GM18498 (cell line): ENCODE measurements around the gene ABCB6.

ENCODE experiments used
- ATAC-seq: cut with Tn5 transposase; IDR thresholded peaks from one replicate; pipeline ENCODE4 v1.9.1; 2021; ENCODE audit warnings: mild to moderate bottlenecking, moderate library complexity; ENCODE audit not compliant: unreplicated experiment

The ABCB6 gene

DNA sequence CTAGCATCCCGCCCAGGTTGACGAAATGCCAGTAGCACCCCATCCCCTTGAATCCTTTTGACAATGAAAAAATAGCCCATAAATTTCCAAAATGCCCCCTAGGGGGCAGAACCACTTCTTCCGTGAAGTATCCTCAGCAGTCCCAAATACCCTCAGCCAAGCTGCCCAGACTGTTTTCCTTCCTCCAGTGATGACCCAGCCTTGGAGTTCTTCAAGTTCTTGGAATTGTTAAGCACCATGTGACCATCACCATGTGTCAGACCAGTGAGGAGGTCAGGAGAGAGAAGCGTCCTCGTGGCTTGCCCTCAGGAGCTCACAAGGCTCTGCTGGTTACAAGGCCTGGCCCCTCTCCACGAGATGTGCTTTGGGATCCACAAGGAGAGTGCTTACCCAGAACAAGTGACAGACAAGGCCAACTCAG lies 47.5 kb downstream of the ABCB6 start:
- no peak for ATAC-seq

DNA sequence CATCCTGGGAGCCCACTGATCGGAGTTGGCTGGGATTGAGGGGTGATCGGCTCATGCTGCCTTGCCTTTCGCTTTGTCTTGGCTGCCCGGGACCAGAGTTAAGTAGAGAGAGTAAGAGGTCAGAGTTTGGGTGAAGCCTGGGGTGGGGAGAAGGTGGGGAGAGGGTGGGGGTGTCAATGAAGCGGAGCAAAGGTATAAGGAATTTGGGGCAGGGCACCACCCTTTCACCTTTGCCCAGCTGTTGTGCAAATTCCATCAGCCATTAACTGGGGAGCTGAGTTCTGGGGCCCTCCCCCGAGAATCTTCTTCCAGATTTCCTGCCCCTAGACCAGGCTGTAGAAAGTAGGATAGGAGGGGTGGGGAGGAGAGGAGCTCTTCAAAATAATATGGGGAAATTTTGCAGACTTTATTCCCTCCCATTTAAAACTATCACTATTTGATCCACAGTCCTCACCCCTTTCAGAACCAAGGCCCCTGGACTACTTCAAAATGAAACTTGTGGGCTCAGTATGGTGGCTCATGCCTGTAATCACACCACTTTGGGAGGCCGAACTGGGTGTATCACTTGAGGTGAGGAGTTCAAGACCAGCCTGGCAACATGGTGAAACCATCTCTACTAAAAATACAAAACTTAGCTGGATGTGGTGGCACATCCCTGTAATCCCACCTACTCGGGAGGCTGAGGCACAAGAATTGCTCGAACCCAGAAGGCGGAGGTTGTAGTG lies 48.7 kb downstream of the ABCB6 start, which contains the start of gene SLC23A3:
Gene SLC23A3, minus strand, starts transcription at position 100 of the 725 bp plus-strand sequence. Its CDS starts 45 bp downstream, at position 55.
- ATAC-seq = no peak

DNA sequence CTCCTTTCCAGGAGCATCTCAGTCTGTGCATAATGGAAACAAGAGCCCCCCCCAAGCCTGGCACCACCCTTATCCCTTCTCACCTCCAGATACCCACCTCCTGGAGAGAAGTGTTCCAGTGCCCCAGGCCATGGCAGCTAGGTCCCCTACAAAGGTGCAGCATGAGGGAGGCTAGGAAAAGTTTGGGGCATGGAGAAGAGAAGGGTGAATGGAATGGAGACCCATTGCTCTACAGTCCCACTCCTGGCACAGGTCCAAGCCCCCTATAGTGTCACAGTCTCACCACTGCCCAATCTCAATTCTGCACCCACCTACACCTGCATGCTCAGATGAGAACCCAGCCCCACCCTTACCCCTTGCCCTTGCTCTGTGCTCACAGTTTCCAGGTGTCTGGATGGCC lies 49.8 kb downstream of the ABCB6 start:
- ATAC-seq = no peak

DNA sequence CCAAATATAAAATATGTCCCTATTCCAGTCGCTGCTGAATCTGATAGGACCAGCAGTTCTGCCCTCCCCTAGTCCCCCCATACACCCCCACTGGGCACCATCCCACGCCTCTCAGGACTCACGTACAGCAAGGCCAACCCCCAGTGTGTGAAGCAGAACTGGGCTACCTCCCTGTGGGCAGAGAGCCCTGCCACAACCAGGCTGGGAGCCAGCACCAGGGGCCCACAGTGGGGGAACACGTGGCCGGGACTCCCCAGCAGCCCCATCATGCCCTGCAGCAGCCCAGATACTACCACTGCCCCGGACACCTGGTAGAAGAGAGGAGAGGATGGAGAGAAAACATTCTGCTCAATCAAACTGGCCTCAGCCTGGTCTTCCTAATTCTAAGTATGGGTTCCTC lies 50.2 kb downstream of the ABCB6 start:
- no peak for ATAC-seq

DNA sequence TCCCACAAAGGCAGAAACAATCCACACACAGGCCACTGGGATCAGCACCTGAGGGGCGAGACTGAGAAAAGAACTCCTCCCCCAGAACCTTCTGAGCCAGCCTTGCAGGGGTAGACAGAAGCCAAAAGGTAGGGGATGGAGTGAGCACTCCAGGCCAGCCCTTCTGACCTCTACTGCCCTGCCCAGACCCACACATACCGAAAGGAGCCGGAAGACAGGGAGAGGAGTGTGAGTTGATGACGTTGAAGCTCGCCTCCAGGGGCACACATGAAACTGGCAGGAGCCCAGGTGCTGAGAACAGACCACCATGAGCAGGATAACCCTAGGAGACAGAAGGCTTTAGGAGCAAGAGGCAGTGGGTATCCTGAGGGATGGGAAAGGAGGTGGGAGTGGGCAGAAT lies 50.8 kb downstream of the ABCB6 start:
- ATAC-seq = no peak

DNA sequence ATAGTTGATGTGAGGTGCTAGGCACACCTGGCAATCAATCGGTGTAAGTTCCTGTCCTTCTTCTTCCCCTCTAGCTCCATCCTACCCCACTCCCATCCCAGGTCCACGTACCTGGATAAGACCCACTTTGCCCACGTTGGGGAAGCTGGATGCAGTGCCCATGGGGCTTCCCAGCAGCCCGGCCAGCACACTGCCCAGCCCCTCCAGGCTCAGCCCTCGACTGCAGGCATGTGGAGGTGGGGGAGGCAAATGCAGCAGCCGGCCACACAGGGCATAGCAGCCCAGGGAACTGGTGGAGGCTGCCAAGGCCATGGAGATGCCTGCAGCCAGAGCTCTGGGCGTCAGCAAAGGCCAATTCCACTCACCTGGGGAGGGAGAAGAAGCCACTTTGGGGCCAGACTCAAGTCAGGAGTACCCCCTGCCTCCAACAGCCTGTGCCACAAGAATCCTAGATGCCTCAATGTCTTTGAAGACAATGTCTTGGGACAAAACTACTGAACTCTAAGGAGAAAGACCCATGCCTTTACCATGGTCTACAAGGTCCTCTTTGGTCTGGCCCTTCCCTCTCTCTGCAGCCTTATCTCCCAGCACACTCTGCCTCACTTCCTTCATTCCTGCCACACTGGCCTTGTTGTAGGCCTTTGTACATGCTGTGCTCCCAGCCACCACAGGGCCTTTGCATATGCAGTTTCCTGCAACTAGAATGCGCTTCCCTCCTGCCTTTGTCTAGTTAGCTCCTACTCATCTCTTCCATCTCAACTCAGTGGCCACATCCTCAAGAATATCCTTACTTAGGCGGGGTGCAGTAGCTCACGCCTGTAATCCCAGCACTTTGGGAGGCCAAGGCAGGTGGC lies 53.5 kb downstream of the ABCB6 start:
- ATAC-seq = no peak

DNA sequence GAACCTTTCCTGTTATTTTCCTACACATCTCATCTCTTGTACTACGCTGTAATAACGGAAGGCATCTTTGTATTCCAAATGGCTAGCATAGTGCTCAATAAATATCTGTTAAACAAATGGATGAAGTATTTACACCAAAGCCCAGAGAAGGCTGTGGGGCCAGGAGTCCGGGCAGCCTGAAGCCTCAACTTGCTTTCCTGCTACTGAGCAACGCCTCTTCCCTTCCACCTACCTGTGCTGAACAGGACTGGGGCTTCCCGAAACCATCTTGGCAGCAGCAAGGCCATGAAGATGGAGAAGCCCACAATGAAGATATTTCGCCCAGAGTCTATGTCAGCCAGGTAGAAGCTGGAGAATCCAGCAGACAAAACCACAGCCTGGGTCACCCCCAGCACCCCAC lies 55.6 kb downstream of the ABCB6 start:
- no peak for ATAC-seq

DNA sequence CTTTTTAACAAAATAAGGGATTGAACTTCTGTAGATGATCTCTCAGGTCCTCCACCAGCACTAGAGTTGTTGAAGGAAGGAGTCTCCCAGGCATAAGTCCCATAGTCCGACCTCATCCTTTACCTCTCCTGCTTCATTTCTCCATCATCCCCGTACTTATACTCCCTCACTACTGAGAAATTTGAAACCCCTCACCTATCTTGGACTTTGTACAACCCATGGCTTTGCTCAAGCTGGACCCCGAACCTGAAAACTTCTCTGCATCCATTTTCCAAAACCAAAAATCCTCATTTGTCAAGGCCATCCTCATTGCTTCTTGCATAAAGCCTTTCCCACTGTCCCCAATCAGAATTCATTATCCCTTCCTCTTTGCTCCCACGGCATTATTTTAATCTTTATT lies 57.7 kb downstream of the ABCB6 start:
- no peak for ATAC-seq

DNA sequence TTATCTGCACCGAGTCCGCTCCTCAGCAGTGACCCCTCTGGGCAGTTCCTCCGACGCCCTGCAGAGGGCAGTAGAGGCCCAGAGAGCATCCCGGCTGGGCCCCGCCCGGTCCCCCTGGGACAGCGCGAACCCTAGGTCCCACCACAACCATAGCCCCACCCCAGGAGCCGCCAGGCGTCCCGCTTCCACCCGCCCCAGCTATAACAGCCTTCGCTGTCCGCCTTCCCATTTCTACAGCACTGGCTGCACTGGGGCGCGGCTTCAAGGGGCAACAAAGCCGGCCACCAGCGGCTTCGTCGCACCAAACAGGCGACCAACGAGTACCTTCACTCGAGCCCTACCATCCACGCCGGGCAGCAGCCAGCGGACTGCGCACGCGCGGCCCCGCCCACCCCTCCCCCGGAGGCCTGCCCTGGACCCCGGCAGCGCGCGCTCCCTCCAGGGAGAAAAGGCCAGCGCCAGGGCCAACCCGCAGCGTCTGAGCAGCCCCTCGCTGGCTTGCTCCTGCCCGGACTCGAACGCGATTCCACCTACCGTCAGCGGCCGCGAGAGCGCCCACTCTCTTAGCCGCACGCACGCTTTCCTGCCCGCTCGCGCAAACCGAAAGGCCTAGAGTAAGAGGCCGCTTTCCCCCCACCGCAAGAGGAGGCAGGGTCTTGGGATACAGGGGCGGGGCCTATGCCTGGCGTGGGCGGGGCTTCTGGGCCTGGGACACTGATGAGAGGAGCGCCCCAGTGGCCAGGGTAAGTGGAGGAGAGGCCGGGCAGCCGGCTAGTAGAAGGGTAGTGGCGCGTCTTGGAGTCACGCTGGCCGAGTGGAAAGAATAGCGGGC lies 58.4 kb downstream of the ABCB6 start, which contains the start of gene NHEJ1:
Gene NHEJ1, minus strand, starts transcription at position 630 of the 832 bp plus-strand sequence. CDS start 2,453 bp downstream, outside the sequence.
- ATAC-seq = peak; percentile 86
